DMS114 treated with DMSO at 0.1 percent for 48 hours (cell line): ENCODE measurements around the gene PDZD2.

Experiments used
- DNase-seq: peaks from one replicate; lab custom pipeline; 2025; ENCODE audit not compliant: unreplicated experiment; lab: John Stamatoyannopoulos, UW

PDZD2 gene

GRCh38 chr5:31811210-31811609, 172.3 kb downstream of the PDZD2 start:
- no peak for DNase-seq

DNA sequence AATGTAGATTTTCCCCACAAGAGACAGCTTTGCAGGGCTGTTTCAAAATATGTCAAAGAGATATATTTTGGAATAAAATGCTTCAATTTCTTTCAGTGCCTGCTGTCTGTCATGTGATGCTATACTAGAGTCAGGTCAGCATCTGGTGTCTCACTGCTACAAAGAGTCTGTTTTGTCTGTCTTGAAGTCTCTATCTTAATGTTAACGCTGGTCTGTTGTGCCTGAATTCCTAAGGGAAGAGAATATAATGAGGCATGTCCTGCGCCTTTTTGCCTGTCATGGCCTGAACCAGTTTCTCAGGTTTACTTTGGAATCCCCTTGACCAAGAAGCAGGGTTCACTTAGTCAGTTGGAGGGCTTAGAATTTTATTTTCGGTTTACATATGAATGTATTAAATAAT, 176.4 kb downstream of the PDZD2 start:
- no peak for DNase-seq

DNA sequence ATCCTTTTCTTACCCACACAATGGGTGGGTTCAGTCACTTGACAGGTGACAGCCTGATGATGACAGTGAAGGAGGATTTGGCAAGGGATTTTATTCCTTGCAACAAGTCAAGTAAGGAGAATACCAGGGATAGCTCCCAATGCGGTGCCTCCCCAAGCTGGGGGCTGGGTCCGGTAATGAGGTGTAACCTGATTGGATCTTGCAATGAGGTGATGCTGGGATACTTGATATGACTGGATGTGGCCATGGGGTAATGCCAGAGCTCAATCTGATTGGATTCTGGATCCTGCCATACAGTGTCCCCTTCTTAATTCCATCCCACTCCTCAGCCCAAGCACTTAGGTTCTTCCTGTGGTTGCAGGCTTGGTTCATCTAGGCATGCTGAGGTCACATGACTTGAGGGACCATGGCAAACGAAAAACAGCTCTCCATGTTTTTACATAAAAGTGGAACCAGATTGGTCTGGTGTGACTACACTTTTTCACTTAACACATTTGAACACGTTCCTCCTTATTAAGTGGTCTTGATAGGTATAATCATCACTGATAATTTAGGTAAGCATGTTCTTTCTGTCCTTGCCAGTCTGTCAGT, 181.1 kb downstream of the PDZD2 start:
- DNase-seq = no peak

GRCh38 chr5:31823472-31823871, 184.5 kb downstream of the PDZD2 start:
- no peak for DNase-seq

GRCh38 chr5:31824869-31825517, 186.1 kb downstream of the PDZD2 start:
- DNase-seq = no peak

GRCh38 chr5:31825518-31826068, 186.7 kb downstream of the PDZD2 start:
- DNase-seq = peak; percentile 38

- no peak for DNase-seq
Measured at GRCh38 chr5:31827867-31828266, 188.9 kb downstream of the PDZD2 start.

- no peak for DNase-seq
Measured at GRCh38 chr5:31832966-31833365, 194.0 kb downstream of the PDZD2 start.

- DNase-seq = no peak
Measured at GRCh38 chr5:31833710-31834109, 194.8 kb downstream of the PDZD2 start.

DNA sequence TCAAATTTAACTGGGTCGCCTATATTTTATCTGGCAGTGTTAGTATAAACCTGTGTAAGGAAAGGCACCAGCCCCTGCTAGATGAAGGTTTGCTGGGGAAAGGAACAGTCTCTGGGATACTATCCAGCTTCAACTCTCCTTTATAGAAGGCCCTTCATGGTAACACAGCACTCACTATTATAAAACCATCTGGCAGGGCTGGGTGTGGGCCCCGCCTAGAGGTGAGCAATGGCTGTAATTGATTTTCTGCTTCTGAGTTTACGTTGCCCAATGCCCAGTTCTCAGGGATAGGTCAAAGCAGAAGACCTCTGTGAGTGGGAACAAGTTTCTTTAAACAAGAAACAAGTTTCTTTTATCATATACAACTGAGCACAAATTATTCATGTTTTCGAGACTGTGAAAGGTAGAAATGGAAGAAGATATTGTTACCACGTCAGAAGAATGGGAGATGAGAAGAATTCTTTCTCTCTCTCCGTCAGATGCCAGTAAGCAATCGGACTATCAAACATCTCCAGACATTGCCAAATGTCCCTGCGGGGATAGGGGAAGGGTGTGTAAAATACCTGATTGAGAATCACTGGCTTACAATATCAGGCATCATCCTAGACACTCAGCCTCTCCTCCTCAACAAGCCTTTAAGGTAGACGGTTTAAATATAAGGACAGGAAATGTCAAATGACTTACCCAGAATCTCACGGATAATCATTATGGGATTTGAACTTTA, 205.9 kb downstream of the PDZD2 start:
- no peak for DNase-seq

- DNase-seq = no peak
Measured at GRCh38 chr5:31845361-31845760, 206.4 kb downstream of the PDZD2 start.

GRCh38 chr5:31846934-31847333, 208.0 kb downstream of the PDZD2 start:
- no peak for DNase-seq

- DNase-seq = no peak
Measured at GRCh38 chr5:31847354-31847753, 208.4 kb downstream of the PDZD2 start.

DNA sequence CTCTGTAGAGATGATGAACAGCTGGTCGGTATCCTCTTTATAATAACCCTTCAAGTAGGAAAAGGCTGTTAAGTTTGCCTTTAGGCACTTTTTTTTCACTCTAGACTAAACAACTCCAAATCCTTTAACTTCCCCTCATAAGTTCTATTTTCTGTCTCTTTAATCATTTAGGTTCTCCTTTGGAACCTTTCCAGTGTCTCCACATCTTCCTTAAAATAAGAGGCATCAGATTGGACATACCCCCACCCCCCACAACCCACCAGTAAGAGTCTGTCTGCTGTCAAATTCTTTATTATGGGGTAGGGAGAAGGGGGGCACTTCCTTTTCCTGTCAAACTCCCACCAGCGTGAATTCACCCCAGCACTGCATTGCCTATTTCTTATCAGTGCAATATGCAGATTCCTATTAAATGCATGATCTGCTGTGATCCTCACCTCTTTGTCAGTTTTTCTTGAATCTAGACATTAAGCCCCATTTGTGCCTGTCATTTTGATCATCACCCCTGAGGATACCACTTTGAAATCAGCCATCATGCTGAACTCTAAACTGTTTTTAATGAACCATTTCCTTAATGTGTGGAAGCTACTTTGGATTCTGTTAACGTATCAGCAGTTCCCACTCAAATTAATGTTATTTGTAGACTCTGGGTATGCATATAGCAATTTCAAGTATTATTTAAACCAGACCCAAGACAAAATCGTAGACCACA, 212.2 kb downstream of the PDZD2 start:
- DNase-seq = no peak

- DNase-seq = no peak
Measured at GRCh38 chr5:31853398-31854135, 214.6 kb downstream of the PDZD2 start.

GRCh38 chr5:31854181-31855133, 215.5 kb downstream of the PDZD2 start:
- DNase-seq = no peak

- no peak for DNase-seq
Measured at GRCh38 chr5:31855134-31856040, 216.5 kb downstream of the PDZD2 start.

- no peak for DNase-seq
Measured at GRCh38 chr5:31859096-31859495, 220.2 kb downstream of the PDZD2 start.

- DNase-seq = no peak
Measured at GRCh38 chr5:31860278-31860677, 221.3 kb downstream of the PDZD2 start.
